ENCODE data around the gene ADRB2. TPM values are rescaled to one million over a fixed set of nuclear protein-coding genes. Genes with fewer than 3 reads are reported as not detected.

Gene ADRB2
- total RNA-seq, 1 experiment from 2014 or later, result 0.26 TPM

- Histone ChIP-seq H3K79me2 (ENCODE audit: insufficient read depth, low read length) (no peaks in the 10 kb centered on the region), H3K56ac (ENCODE audit: insufficient read length, low read depth, low read length) (no peak overlapping the region), H4K91ac (ENCODE audit: insufficient read length, low read depth, low read length) (no peak overlapping the region), H3K79me1 (ENCODE audit: insufficient read depth, low read depth, low read length, poor library complexity, severe bottlenecking) (no peaks in the 10 kb centered on the region), H4K8ac (replicated peaks; ENCODE audit: insufficient read length, low read depth, low read length) (no peak overlapping the region), H3K18ac (ENCODE audit: insufficient read length, low read depth, low read length) (no peak overlapping the region), H3K14ac (ENCODE audit: insufficient read depth, low read length) (no peak overlapping the region), H2AK5ac (ENCODE audit: insufficient read length, low read length) (no peak overlapping the region), H3K4me1 (ENCODE audit: insufficient read depth, low read length) (no peaks in the 10 kb centered on the region), H3K27ac (ENCODE audit: insufficient read length, low read depth, low read length) (no peak overlapping the region), H2BK15ac (ENCODE audit: low read depth, low read length) (no peak overlapping the region), H3K9me3 (ENCODE audit: control insufficient read depth, low read depth, low read length) (no peaks in the 10 kb centered on the region), H3K9ac (ENCODE audit: extremely low read depth, insufficient read length, low read length) (no peak overlapping the region), H3K4me2 (ENCODE audit: insufficient read depth, insufficient read length, low read length) (no peak overlapping the region), H3K23ac (ENCODE audit: insufficient read length, low read depth, low read length) (no peak overlapping the region), H3K23me2 (ENCODE audit: insufficient read length, low read depth, low read length, poor library complexity, severe bottlenecking) (no peaks in the 10 kb centered on the region), H2BK120ac (ENCODE audit: low read depth, low read length, poor library complexity, severe bottlenecking) (no peak overlapping the region), H2BK5ac (ENCODE audit: insufficient read length, low read length) (no peak overlapping the region), H2BK12ac (ENCODE audit: insufficient read length, low read depth, low read length) (no peak overlapping the region), H2AFZ (ENCODE audit: low read length) (no peak overlapping the region), H3K27me3 (ENCODE audit: insufficient read depth, low read length) (peaks cover 4% of the 10 kb centered on the region; the same call in 1 of the 2 replicates), H3T11ph (ENCODE audit: low read length) (no peak overlapping the region), H4K5ac (ENCODE audit: insufficient read length, low read depth, low read length) (no peak overlapping the region), H2BK20ac (ENCODE audit: low read depth, low read length, poor library complexity, severe bottlenecking) (no peak overlapping the region), H3K4ac (ENCODE audit: low read depth, low read length) (no peak overlapping the region), H4K20me1 (ENCODE audit: control insufficient read depth, insufficient read depth, insufficient read length) (no peaks in the 10 kb centered on the region)
- TF ChIP-seq CTCF (conservative IDR thresholded peaks at IDR 0.05), result no peak
- no peak for DNase-seq
- Mint-ChIP-seq H3K27me3 (ENCODE audit: low read depth) (peaks cover 35% of the 10 kb centered on the region), H3K9me3 (no peaks in the 10 kb centered on the region), H3K27ac (no peak overlapping the region), H3K4me1 (peaks cover 24 to 32% of the 10 kb centered on the region in 2 experiments), H3K36me3 (ENCODE audit: insufficient read depth in 1 of 3, low read depth in 3 of 3) (no peaks in the 10 kb centered on the region), H3K4me3 (no peak overlapping the region)
- WGBS (ENCODE audit: extremely low coverage, insufficient read length, low lambda C conversion rate), result no CpG with 5 or more reads among the region's 2 CpGs
Observed at GRCh38 chr5:148830211-148830610, 3.8 kb downstream of the ADRB2 start.

All from H9 (cell line).